ENCODE measurements around the gene SLC25A4. TPM values are rescaled to one million over a fixed set of nuclear protein-coding genes. Genes with fewer than 3 reads are reported as not detected.

SLC25A4 gene
- total RNA-seq, 1 donor from 2014 or later = 61.5 TPM

- no peak overlapping the region for H3K4me3 Mint-ChIP-seq (ENCODE audit: unreplicated experiment)
- no peak overlapping the region for H3K27ac Mint-ChIP-seq (ENCODE audit: unreplicated experiment)
- no peaks in the 10 kb centered on the region for H3K9me3 Mint-ChIP-seq (ENCODE audit: low read depth)
- H3K27me3 Mint-ChIP-seq (ENCODE audit: low read depth) = no peaks in the 10 kb centered on the region
- no peak for TF ChIP-seq CTCF (IDR thresholded peaks at IDR 0.05)
- DNase-seq (ENCODE audit: low spot score) = no peak
- H3K4me1 Mint-ChIP-seq (ENCODE audit: low read depth) = peaks cover 37% of the 10 kb centered on the region
- H3K36me3 Mint-ChIP-seq (ENCODE audit: low read depth) = peaks cover under 1% of the 10 kb centered on the region
Observed at GRCh38 chr4:185141777-185142176, 1.3 kb upstream of the SLC25A4 start.

- H3K4me1 Mint-ChIP-seq (ENCODE audit: low read depth) = peaks cover 38% of the 10 kb centered on the region
- H3K4me3 Mint-ChIP-seq (ENCODE audit: unreplicated experiment) = peak overlapping the region; percentile 73
- peak overlapping the region; percentile 60 for H3K27ac Mint-ChIP-seq (ENCODE audit: unreplicated experiment)
- H3K36me3 Mint-ChIP-seq (ENCODE audit: low read depth) = peaks cover 1% of the 10 kb centered on the region
- no peaks in the 10 kb centered on the region for H3K27me3 Mint-ChIP-seq (ENCODE audit: low read depth)
- H3K9me3 Mint-ChIP-seq (ENCODE audit: low read depth) = no peaks in the 10 kb centered on the region
- no peak for TF ChIP-seq CTCF (IDR thresholded peaks at IDR 0.05)
- no peak for DNase-seq (ENCODE audit: low spot score)
Observed at GRCh38 chr4:185142564-185142911, 528 bp upstream of the SLC25A4 start.

- TF ChIP-seq CTCF (IDR thresholded peaks at IDR 0.05) = no peak
- H3K27me3 Mint-ChIP-seq (ENCODE audit: low read depth) = no peaks in the 10 kb centered on the region
- no peak for DNase-seq (ENCODE audit: low spot score)
- peak overlapping the region; percentile 73 for H3K4me3 Mint-ChIP-seq (ENCODE audit: unreplicated experiment)
- peak overlapping the region; percentile 59 for H3K27ac Mint-ChIP-seq (ENCODE audit: unreplicated experiment)
- H3K9me3 Mint-ChIP-seq (ENCODE audit: low read depth) = no peaks in the 10 kb centered on the region
- H3K36me3 Mint-ChIP-seq (ENCODE audit: low read depth) = peaks cover 1% of the 10 kb centered on the region
- H3K4me1 Mint-ChIP-seq (ENCODE audit: low read depth) = peaks cover 38% of the 10 kb centered on the region
Observed at GRCh38 chr4:185143601-185143969, 519 bp downstream of the SLC25A4 start.

- H3K9me3 Mint-ChIP-seq (ENCODE audit: low read depth) = no peaks in the 10 kb centered on the region
- peaks cover 38% of the 10 kb centered on the region for H3K4me1 Mint-ChIP-seq (ENCODE audit: low read depth)
- no peak for TF ChIP-seq CTCF (IDR thresholded peaks at IDR 0.05)
- H3K4me3 Mint-ChIP-seq (ENCODE audit: unreplicated experiment) = peak overlapping the region; percentile 73
- H3K27me3 Mint-ChIP-seq (ENCODE audit: low read depth) = no peaks in the 10 kb centered on the region
- H3K27ac Mint-ChIP-seq (ENCODE audit: unreplicated experiment) = peak overlapping the region; percentile 68
- no peak for DNase-seq (ENCODE audit: low spot score)
- H3K36me3 Mint-ChIP-seq (ENCODE audit: low read depth) = peaks cover 1% of the 10 kb centered on the region
Observed at GRCh38 chr4:185144601-185145240, 1.7 kb downstream of the SLC25A4 start.

GRCh38 chr4:185145572-185145971, 2.5 kb downstream of the SLC25A4 start:
- Mint-ChIP-seq H3K27ac (ENCODE audit: unreplicated experiment) (no peak overlapping the region), H3K36me3 (ENCODE audit: low read depth) (peaks cover 1% of the 10 kb centered on the region), H3K27me3 (ENCODE audit: low read depth) (no peaks in the 10 kb centered on the region), H3K4me1 (ENCODE audit: low read depth) (peaks cover 38% of the 10 kb centered on the region), H3K4me3 (ENCODE audit: unreplicated experiment) (peak overlapping the region; percentile 73), H3K9me3 (ENCODE audit: low read depth) (no peaks in the 10 kb centered on the region)
- no peak for DNase-seq (ENCODE audit: low spot score)
- no peak for TF ChIP-seq CTCF (IDR thresholded peaks at IDR 0.05)
